ENCODE data around the gene GAS2. TPM values are rescaled to one million over a fixed set of nuclear protein-coding genes. Genes with fewer than 3 reads are reported as not detected.

The GAS2 gene
- polyA plus RNA-seq, 6 donors from 2014 or later: 3.2 to 5.3 (median 3.5) TPM; not detected in 1

DNA sequence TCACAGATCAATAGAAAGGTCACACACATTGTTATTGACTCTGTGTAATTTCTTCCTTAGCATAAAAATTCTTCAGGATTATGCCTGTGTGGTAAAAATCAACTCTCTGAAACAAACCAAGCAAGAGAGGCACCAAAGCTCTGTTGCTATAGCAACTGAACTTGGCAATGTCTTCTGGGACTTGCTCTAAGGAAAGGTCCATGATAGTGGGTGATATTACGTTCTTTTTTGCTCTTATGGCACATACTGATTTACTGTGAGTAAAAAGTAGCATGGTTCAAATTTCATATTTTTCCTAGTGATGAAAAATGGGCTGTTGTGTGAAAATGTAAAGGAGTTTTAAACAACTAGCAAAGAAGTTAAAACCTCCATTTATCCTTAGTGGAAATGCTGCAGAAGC is 96.8 kb downstream of the GAS2 start:
- no peak overlapping the region for H3K27ac Mint-ChIP-seq
- H3K4me3 Mint-ChIP-seq: no peak overlapping the region
- no peaks in the 10 kb centered on the region for H3K36me3 Mint-ChIP-seq
- no peaks in the 10 kb centered on the region for H3K4me1 Mint-ChIP-seq
- H3K27me3 Mint-ChIP-seq: no peaks in the 10 kb centered on the region
- DNase-seq: no peak
- no peaks in the 10 kb centered on the region for H3K9me3 Mint-ChIP-seq
- no peak for ATAC-seq (ENCODE audit: low read depth in 2 of 2)

DNA sequence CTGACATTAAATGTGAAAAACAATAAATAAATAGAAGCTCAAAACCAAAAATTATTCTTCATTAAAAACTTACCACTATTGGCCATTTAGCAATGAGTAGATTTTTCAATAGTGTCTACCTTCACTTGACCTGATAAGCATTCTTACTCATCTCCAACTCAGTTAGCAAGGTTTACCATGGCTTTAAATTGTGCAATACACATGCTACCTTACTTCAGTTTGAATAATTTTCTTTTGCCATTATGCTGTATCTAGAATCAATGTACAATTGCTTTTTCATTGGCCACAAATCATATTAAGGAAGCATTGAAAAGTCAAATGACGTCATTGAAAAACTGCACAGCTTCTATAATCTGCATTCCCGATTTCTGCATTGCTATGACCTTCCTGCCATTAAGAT is 98.3 kb downstream of the GAS2 start:
- no peak overlapping the region for H3K4me3 Mint-ChIP-seq
- H3K4me1 Mint-ChIP-seq: no peaks in the 10 kb centered on the region
- DNase-seq (no peak), ATAC-seq (ENCODE audit: low read depth in 2 of 2) (no peak)
- no peaks in the 10 kb centered on the region for H3K27me3 Mint-ChIP-seq
- H3K36me3 Mint-ChIP-seq: no peaks in the 10 kb centered on the region
- H3K9me3 Mint-ChIP-seq: peaks cover 0 to 8% (median 0%) of the 10 kb centered on the region in 7 donors
- H3K27ac Mint-ChIP-seq: no peak overlapping the region

DNA sequence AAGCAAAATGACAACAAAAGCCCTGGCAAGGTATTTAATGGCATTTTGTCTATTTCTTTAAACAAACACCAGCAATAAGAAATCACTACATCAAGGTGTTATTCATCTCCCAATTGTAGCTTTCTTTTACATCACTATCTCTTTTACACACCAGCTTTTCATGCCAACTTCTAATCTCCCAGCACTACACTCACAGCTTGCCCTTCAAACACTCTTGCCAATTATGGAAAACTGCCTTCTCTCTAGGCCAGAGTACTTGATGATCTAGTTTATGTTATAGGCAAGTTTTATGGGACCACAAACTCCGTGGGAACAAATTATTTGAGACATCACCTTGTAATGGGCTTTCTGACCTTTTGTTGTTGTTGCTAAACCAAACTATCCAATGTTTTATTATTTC is 101.9 kb downstream of the GAS2 start:
- Mint-ChIP-seq H3K9me3 (peaks cover 0 to 13% (median 3%) of the 10 kb centered on the region in 7 donors), H3K4me3 (no peak overlapping the region), H3K27ac (no peak overlapping the region), H3K27me3 (peaks cover 0 to under 1% (median 0%) of the 10 kb centered on the region in 3 donors), H3K36me3 (no peaks in the 10 kb centered on the region), H3K4me1 (no peaks in the 10 kb centered on the region)
- DNase-seq: no peak
- ATAC-seq (ENCODE audit: low read depth in 2 of 2): no peak

- Mint-ChIP-seq H3K27me3 (peaks cover 0 to 7% (median 4%) of the 10 kb centered on the region in 3 donors), H3K27ac (no peak overlapping the region), H3K36me3 (no peaks in the 10 kb centered on the region), H3K4me3 (no peak overlapping the region), H3K4me1 (no peaks in the 10 kb centered on the region), H3K9me3 (peaks cover 0 to 13% (median 3%) of the 10 kb centered on the region in 7 donors)
- ATAC-seq (ENCODE audit: low read depth in 2 of 2) (no peak), DNase-seq (no peak)
Measured at GRCh38 chr11:22769081-22769480, 102.7 kb downstream of the GAS2 start.

- DNase-seq: no peak
- H3K27ac Mint-ChIP-seq: no peak overlapping the region
Measured at GRCh38 chr11:22774716-22775115, 108.3 kb downstream of the GAS2 start.

DNA sequence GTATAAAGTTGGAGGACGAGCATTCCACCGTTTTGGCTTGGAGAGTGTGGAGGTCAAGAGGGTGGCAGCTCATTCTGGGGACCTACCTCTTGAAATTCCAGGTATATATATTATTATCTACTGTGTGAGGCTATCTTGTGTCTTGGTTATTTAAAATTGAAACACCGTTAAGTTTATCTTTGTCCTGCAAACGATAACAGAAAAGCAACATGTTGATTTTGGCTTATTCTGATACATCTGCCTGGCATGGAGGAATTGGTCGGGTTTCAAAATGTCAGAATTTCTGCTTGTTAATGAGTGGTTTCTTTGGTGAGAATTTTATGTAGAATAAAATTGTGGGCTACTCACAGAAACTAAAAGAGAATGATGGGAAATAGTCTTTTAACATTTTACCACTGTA is 108.8 kb downstream of the GAS2 start:
- no peaks in the 10 kb centered on the region for H3K9me3 Mint-ChIP-seq

More at GRCh38 chr11:22774716-22775115, 108.3 kb downstream of the GAS2 start:
- ATAC-seq (ENCODE audit: low read depth in 2 of 2): no peak
- Mint-ChIP-seq H3K36me3 (no peaks in the 10 kb centered on the region), H3K9me3 (peaks cover 0 to 5% (median 3%) of the 10 kb centered on the region in 7 donors), H3K4me3 (no peak overlapping the region), H3K27me3 (peaks cover 8 to 20% (median 10%) of the 10 kb centered on the region in 3 donors), H3K4me1 (no peaks in the 10 kb centered on the region)

DNA sequence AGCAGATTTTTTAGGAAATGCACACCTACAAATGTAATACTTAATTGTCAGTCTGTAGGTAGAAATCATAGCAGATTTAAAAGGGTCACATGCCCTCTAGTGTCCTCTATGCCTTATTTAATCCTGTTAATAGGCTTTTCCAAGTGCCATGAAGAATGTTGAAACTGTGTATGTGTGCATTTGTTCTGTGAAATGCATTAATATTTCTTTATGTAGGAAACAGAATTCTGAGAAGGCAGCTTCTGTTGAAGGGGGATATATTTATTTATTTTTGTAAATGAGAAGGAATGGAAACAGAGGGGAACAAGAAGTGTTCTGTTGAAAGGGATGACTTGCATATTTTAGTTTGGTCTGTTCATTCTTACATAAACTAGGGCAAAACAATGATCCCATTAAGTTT is 112.2 kb downstream of the GAS2 start:
- Mint-ChIP-seq H3K4me1 (peaks cover 4 to 10% (median 9%) of the 10 kb centered on the region in 3 donors), H3K4me3 (no peak overlapping the region), H3K36me3 (no peaks in the 10 kb centered on the region), H3K9me3 (no peaks in the 10 kb centered on the region), H3K27me3 (peaks cover 6 to 16% (median 10%) of the 10 kb centered on the region in 3 donors), H3K27ac (peak overlapping the region in 1 of 6 donors; percentile 2)
- DNase-seq (no peak), ATAC-seq (ENCODE audit: low read depth in 2 of 2) (no peak)

More for the DNA sequence above, 108.8 kb downstream of the GAS2 start:
- Mint-ChIP-seq H3K27ac (no peak overlapping the region), H3K4me3 (no peak overlapping the region), H3K4me1 (no peaks in the 10 kb centered on the region), H3K36me3 (no peaks in the 10 kb centered on the region), H3K27me3 (peaks cover 8 to 20% (median 10%) of the 10 kb centered on the region in 3 donors)
- DNase-seq (no peak), ATAC-seq (ENCODE audit: low read depth in 2 of 2) (no peak)

GRCh38 chr11:22779850-22780249 is 113.4 kb downstream of the GAS2 start:
- no peak for DNase-seq
- H3K36me3 Mint-ChIP-seq: no peaks in the 10 kb centered on the region
- no peaks in the 10 kb centered on the region for H3K9me3 Mint-ChIP-seq
- ATAC-seq (ENCODE audit: low read depth in 2 of 2): no peak
- peaks cover under 1 to 10% (median 8%) of the 10 kb centered on the region in 3 donors for H3K27me3 Mint-ChIP-seq
- H3K4me3 Mint-ChIP-seq: no peak overlapping the region
- H3K27ac Mint-ChIP-seq: no peak overlapping the region
- peaks cover 4 to 10% (median 9%) of the 10 kb centered on the region in 3 donors for H3K4me1 Mint-ChIP-seq

- Mint-ChIP-seq H3K4me1 (peaks cover 4 to 10% (median 9%) of the 10 kb centered on the region in 3 donors), H3K4me3 (peak overlapping the region in 3 of 8 donors; percentile 1 to 37 (median 4)), H3K27me3 (peaks cover 0 to 10% (median 5%) of the 10 kb centered on the region in 3 donors), H3K9me3 (no peaks in the 10 kb centered on the region), H3K36me3 (no peaks in the 10 kb centered on the region), H3K27ac (peak overlapping the region in 1 of 6 donors; percentile 39)
- peak in 1 of 2 donors; percentile 48 for ATAC-seq (ENCODE audit: low read depth in 2 of 2)
- no peak for DNase-seq
Measured at GRCh38 chr11:22780952-22781593, 114.7 kb downstream of the GAS2 start.

DNA sequence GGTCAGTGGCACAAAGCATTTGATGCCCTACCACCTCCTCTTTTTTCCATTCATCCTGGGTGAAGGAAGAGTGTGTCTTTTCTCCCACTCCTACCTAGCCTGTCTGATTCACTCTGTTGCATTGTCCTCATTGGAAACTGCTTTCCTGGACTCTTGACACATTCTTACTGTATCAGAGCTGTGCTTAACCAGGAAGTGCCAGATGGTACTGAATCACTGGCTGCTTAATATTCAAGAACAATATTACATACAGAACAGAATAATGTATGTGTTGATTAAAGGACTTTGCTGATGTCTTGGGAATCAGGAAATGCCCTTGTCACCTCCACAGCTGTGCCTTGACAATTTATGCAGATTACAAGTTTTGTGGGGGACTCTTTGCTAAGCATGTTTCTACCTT is 118.8 kb downstream of the GAS2 start:
- Mint-ChIP-seq H3K27me3 (no peaks in the 10 kb centered on the region), H3K27ac (no peak overlapping the region), H3K36me3 (no peaks in the 10 kb centered on the region), H3K9me3 (no peaks in the 10 kb centered on the region), H3K4me1 (peaks cover 4 to 10% (median 9%) of the 10 kb centered on the region in 3 donors), H3K4me3 (no peak overlapping the region)
- no peak for ATAC-seq (ENCODE audit: low read depth in 2 of 2)
- DNase-seq: no peak

GRCh38 chr11:22786475-22786874 is 120.1 kb downstream of the GAS2 start:
- DNase-seq: no peak
- Mint-ChIP-seq H3K4me3 (no peak overlapping the region), H3K9me3 (no peaks in the 10 kb centered on the region), H3K4me1 (peaks cover 0 to under 1% (median 0%) of the 10 kb centered on the region in 3 donors), H3K27me3 (no peaks in the 10 kb centered on the region), H3K36me3 (no peaks in the 10 kb centered on the region), H3K27ac (no peak overlapping the region)
- ATAC-seq (ENCODE audit: low read depth in 2 of 2): no peak

DNA sequence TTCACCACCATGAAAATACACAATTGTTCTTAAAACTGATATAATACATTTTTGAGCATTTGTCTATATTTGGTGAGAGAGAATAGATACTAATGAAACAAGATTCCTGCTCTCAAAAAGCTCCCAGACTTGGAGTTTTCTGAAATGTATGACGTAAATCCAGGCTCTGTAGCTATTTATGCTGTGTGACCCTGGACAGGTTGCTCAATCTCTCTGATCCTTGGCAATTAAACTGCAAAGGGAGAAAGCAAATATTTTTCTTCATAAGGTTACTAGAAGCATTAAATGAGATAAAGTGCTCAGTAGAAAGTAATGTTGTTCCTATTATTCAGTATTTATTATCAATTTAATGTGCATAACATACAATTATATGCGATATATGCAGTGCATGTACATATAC is 120.6 kb downstream of the GAS2 start:
- no peaks in the 10 kb centered on the region for H3K36me3 Mint-ChIP-seq
- no peaks in the 10 kb centered on the region for H3K27me3 Mint-ChIP-seq
- no peak overlapping the region for H3K4me3 Mint-ChIP-seq
- H3K9me3 Mint-ChIP-seq: no peaks in the 10 kb centered on the region
- DNase-seq (no peak), ATAC-seq (ENCODE audit: low read depth in 2 of 2) (no peak)
- no peaks in the 10 kb centered on the region for H3K4me1 Mint-ChIP-seq
- no peak overlapping the region for H3K27ac Mint-ChIP-seq

DNA sequence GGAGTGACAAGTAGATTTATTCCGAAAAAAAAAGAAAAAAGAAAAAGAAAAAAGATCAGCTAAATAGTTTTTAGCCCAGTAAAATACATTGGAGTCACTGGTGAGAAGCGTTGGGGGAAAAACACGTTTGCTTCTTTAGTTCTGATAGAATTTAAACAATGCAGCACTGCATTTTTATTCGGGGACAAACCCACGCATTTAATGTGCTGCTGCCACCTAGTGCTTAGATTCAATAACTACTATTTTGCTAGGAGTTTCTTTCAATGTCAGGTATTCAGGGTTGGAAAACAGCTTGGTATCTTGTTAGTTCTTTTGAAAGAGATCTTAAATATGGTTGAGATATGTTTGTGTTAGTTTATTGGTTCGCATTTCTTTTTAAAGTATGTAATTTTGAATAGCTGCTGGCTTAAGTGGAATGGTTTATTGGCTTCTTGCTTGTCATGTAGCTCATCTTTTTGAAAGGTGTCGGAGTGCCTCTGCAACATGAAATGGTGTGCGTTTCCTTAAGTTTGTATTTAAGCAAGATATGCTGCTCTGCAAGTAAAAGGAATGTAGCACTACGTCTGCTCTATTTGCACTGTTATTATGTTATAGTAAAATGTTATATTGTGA is 121.2 kb downstream of the GAS2 start:
- Mint-ChIP-seq H3K9me3 (no peaks in the 10 kb centered on the region), H3K36me3 (no peaks in the 10 kb centered on the region), H3K27ac (no peak overlapping the region), H3K4me1 (no peaks in the 10 kb centered on the region), H3K4me3 (no peak overlapping the region), H3K27me3 (no peaks in the 10 kb centered on the region)
- ATAC-seq (ENCODE audit: low read depth in 2 of 2) (peak in 1 of 2 donors; percentile 21), DNase-seq (peak; percentile 27)

GRCh38 chr11:22792497-22792896 is 126.1 kb downstream of the GAS2 start:
- no peaks in the 10 kb centered on the region for H3K27me3 Mint-ChIP-seq
- no peaks in the 10 kb centered on the region for H3K36me3 Mint-ChIP-seq
- no peaks in the 10 kb centered on the region for H3K4me1 Mint-ChIP-seq
- no peak overlapping the region for H3K4me3 Mint-ChIP-seq
- ATAC-seq (ENCODE audit: low read depth in 2 of 2) (no peak), DNase-seq (no peak)
- H3K27ac Mint-ChIP-seq: no peak overlapping the region
- no peaks in the 10 kb centered on the region for H3K9me3 Mint-ChIP-seq
